CD14-positive monocyte (primary cell): Measurements from ENCODE around the gene HERC6. TPM values are rescaled to one million over a fixed set of nuclear protein-coding genes. Genes with fewer than 3 reads are reported as not detected.

Experiments
- DNase-seq, 3 donors: peaks; one replicate each; pipeline ENCODE4 v3.0.0-alpha.2; 2011 to 2022
- H2AFZ ChIP-seq: 2 replicates; pipeline ENCODE4 v1.6.0; 2012; ENCODE audit warnings: mild to moderate bottlenecking, low read depth, low read length, inconsistent platforms; ENCODE audit not compliant: insufficient read depth, poor library complexity, severe bottlenecking
- H3K27ac ChIP-seq, 2 donors: 1 replicate in 1 of 2; 2 replicates in 1 of 2; pipeline ENCODE4 v1.5.1; 2012 to 2013; ENCODE audit warnings: low read length in 2 of 2, control low read depth in 1 of 2, inconsistent platforms in 1 of 2, low read depth in 1 of 2, mild to moderate bottlenecking in 1 of 2
- H3K27me3 ChIP-seq, 2 donors: one replicate each; pipeline versions ENCODE4 v1.6.0 to v1.6.1; 2011 to 2013; ENCODE audit warnings: low read length in 2 of 2; ENCODE audit not compliant: control insufficient read depth in 2 of 2, insufficient read depth in 2 of 2
- H3K36me3 ChIP-seq, 2 donors: replicated peaks in 1 of 2; 1 replicate in 1 of 2; 2 replicates in 1 of 2; pipeline versions ENCODE4 v1.5.1 to v1.6.1; 2012 to 2013; ENCODE audit warnings: low read length in 2 of 2, control low read depth in 1 of 2, inconsistent platforms in 1 of 2, mild to moderate bottlenecking in 1 of 2; ENCODE audit not compliant: insufficient read depth in 2 of 2, control insufficient read depth in 1 of 2
- H3K4me1 ChIP-seq, 2 donors: 1 replicate in 1 of 2; 2 replicates in 1 of 2; pipeline versions ENCODE4 v1.5.1 to v1.6.1; 2012 to 2013; ENCODE audit warnings: low read length in 2 of 2, control low read depth in 1 of 2, inconsistent platforms in 1 of 2, mild to moderate bottlenecking in 1 of 2, moderate library complexity in 1 of 2; ENCODE audit not compliant: insufficient read depth in 2 of 2, control insufficient read depth in 1 of 2
- H3K4me2 ChIP-seq: replicated peaks from 2 replicates; pipeline ENCODE3; 2012; ENCODE audit warnings: low read length, moderate library complexity, mild to moderate bottlenecking; ENCODE audit not compliant: poor library complexity, severe bottlenecking; ENCODE audit errors: extremely low read depth
- H3K4me3 ChIP-seq, 3 experiments: fragments of 200-600 bp in 1 of 3; sonication (generic) in 1 of 3; replicated peaks in 1 of 3; 1 replicate in 2 of 3; 2 replicates in 1 of 3; pipeline ENCODE4 v1.5.1; 2011 to 2013; ENCODE audit warnings: low read length in 3 of 3, mild to moderate bottlenecking in 3 of 3, control low read depth in 2 of 3, low read depth in 2 of 3, inconsistent platforms in 1 of 3, moderate library complexity in 1 of 3
- H3K79me2 ChIP-seq: 2 replicates; pipeline ENCODE4 v1.6.0; 2012; ENCODE audit warnings: mild to moderate bottlenecking, control low read depth, inconsistent platforms, low read length, moderate library complexity; ENCODE audit not compliant: insufficient read depth
- H3K9ac ChIP-seq: 2 replicates; pipeline ENCODE4 v1.6.0; 2017; ENCODE audit warnings: low read length, mild to moderate bottlenecking; ENCODE audit not compliant: insufficient read depth, poor library complexity, severe bottlenecking
- H3K9me3 ChIP-seq, 2 donors: replicated peaks in 1 of 2; 1 replicate in 1 of 2; 2 replicates in 1 of 2; pipeline versions ENCODE4 v1.5.1 to v1.6.1; 2012 to 2013; ENCODE audit warnings: low read length in 2 of 2, control low read depth in 1 of 2; ENCODE audit not compliant: control insufficient read depth in 1 of 2, insufficient read depth in 1 of 2
- H4K20me1 ChIP-seq: 2 replicates; pipeline ENCODE4 v1.6.0; 2012; ENCODE audit warnings: mild to moderate bottlenecking, low read length, control low read depth, moderate library complexity; ENCODE audit not compliant: insufficient read depth
- H3K27ac Mint-ChIP-seq, 7 donors: one replicate each; pipeline ENCODE4 v1.8.0; 2020; ENCODE audit warnings: mild to moderate bottlenecking in 7 of 7, mixed read lengths in 7 of 7, moderate library complexity in 6 of 7, inconsistent platforms in 2 of 7
- H3K27me3 Mint-ChIP-seq, 3 donors: one replicate each; pipeline ENCODE4 v1.8.0; 2021 to 2022; ENCODE audit warnings: low read depth in 3 of 3, mild to moderate bottlenecking in 3 of 3, mixed read lengths in 3 of 3, moderate library complexity in 3 of 3, inconsistent platforms in 1 of 3
- H3K36me3 Mint-ChIP-seq, 2 donors: one replicate each; pipeline ENCODE4 v1.8.0; 2020; ENCODE audit warnings: mixed read lengths in 2 of 2, inconsistent platforms in 1 of 2, mild to moderate bottlenecking in 1 of 2
- H3K4me1 Mint-ChIP-seq: one replicate; pipeline ENCODE4 v1.8.0; 2020; ENCODE audit warnings: mild to moderate bottlenecking, mixed read lengths
- H3K4me3 Mint-ChIP-seq, 2 donors: one replicate each; pipeline ENCODE4 v1.8.0; 2020; ENCODE audit warnings: mild to moderate bottlenecking in 2 of 2, mixed read lengths in 2 of 2, moderate library complexity in 1 of 2
- H3K9me3 Mint-ChIP-seq, 7 donors: one replicate each; pipeline ENCODE4 v1.8.0; 2020 to 2022; ENCODE audit warnings: mixed read lengths in 7 of 7, mild to moderate bottlenecking in 6 of 7, moderate library complexity in 6 of 7, inconsistent platforms in 2 of 7
- CTCF ChIP-seq: fragments of 200-600 bp; IDR thresholded peaks from one replicate; pipeline ENCODE4 v1.8.0; 2022; ENCODE audit warnings: antibody characterized with exemption, mild to moderate bottlenecking
- WGBS: methylation state at CpG from one replicate; pipeline ENCODE4 v1.1.5; 2013; ENCODE audit warnings: missing lambda C conversion rate; ENCODE audit not compliant: insufficient coverage; 5-methylcytosine and 5-hydroxymethylcytosine counted together
- intact Hi-C, 2 donors: fragments of 100-400 bp; cut with micrococcal nuclease; formaldehyde crosslinking; loops; one replicate each; pipeline versions ENCODE4 v1.15.0 to v1.15.1; 2023
- polyA plus RNA-seq, 3 donors: library from polyadenylated mRNA; depleted of rRNA in 1 of 3; unstranded in 2 of 3; stranded (reverse) in 1 of 3; fragments of 300-500 nt in 2 of 3; fragments of >200 nt in 1 of 3; fragmentation: Illumina TruSeq in 2 of 3; gene quantifications; 1 replicate in 2 of 3; 2 replicates in 1 of 3; pipeline ENCODE4 v1.2.3, GENCODE V29; 2012 to 2021

HERC6 gene
- polyA plus RNA-seq, 3 donors, result 4.1 to 9.4 (median 6.1) TPM

GRCh38 chr4:88356771-88357170, 21.9 kb upstream of the HERC6 start:
- no peak overlapping the region for H3K27ac Mint-ChIP-seq
- no peak for TF ChIP-seq CTCF
- intact Hi-C loops, result no loop called here
- no peaks in the 10 kb centered on the region for H3K36me3 Mint-ChIP-seq
- Histone ChIP-seq H3K79me2 (no peaks in the 10 kb centered on the region), H3K9me3 (peaks cover 19 to 26% of the 10 kb centered on the region in 2 donors), H3K4me1 (no peaks in the 10 kb centered on the region), H3K27me3 (no peaks in the 10 kb centered on the region), H3K4me2 (no peak overlapping the region), H3K27ac (no peak overlapping the region), H3K9ac (no peak overlapping the region), H3K4me3 (no peak overlapping the region), H4K20me1 (no peaks in the 10 kb centered on the region), H3K36me3 (no peaks in the 10 kb centered on the region), H2AFZ (no peak overlapping the region)
- no peak overlapping the region for H3K4me3 Mint-ChIP-seq
- peaks cover 0 to 4% (median 0%) of the 10 kb centered on the region in 3 donors for H3K27me3 Mint-ChIP-seq
- H3K4me1 Mint-ChIP-seq, result no peaks in the 10 kb centered on the region
- DNase-seq, result no peak
- H3K9me3 Mint-ChIP-seq, result peaks cover 7 to 28% (median 20%) of the 10 kb centered on the region in 7 donors

- H3K79me2 ChIP-seq, result no peaks in the 10 kb centered on the region
- H3K4me1 Mint-ChIP-seq, result no peaks in the 10 kb centered on the region
- no peaks in the 10 kb centered on the region for H4K20me1 ChIP-seq
- DNase-seq, result no peak
- no peaks in the 10 kb centered on the region for H3K4me1 ChIP-seq
- peaks cover 19 to 26% of the 10 kb centered on the region in 2 donors for H3K9me3 ChIP-seq
- peaks cover 0 to 4% (median 0%) of the 10 kb centered on the region in 3 donors for H3K27me3 Mint-ChIP-seq
- WGBS, result 93% methylated on average over 3 of the region's 4 CpGs
- H2AFZ ChIP-seq, result no peak overlapping the region
- TF ChIP-seq CTCF, result no peak
- peaks cover 8 to 29% (median 21%) of the 10 kb centered on the region in 7 donors for H3K9me3 Mint-ChIP-seq
- H3K36me3 Mint-ChIP-seq, result no peaks in the 10 kb centered on the region
- H3K4me3 ChIP-seq, result no peak overlapping the region
- intact Hi-C loops, result no loop called here
- H3K36me3 ChIP-seq, result no peaks in the 10 kb centered on the region
- H3K27ac Mint-ChIP-seq, result no peak overlapping the region
- no peak overlapping the region for H3K27ac ChIP-seq
- no peak overlapping the region for H3K9ac ChIP-seq
- no peaks in the 10 kb centered on the region for H3K27me3 ChIP-seq
- H3K4me2 ChIP-seq, result no peak overlapping the region
- H3K4me3 Mint-ChIP-seq, result no peak overlapping the region
Measured at GRCh38 chr4:88357262-88357661, 21.4 kb upstream of the HERC6 start.
